IMR-90 (cell line): ENCODE data around the gene IL20. TPM values are rescaled to one million over a fixed set of nuclear protein-coding genes. Genes with fewer than 3 reads are reported as not detected.

ENCODE experiments used
- ATAC-seq: fragments of 200-7000 bp; cut with Tn5 transposase; 2 replicates; pipeline ENCODE4 v1.9.1; 2020; ENCODE audit warnings: low read depth, mild to moderate bottlenecking, moderate library complexity
- BruUV-seq: library from RNA; stranded (reverse); fragments of 400-500 nt; replicated peaks from 2 replicates; lab custom pipeline; 2021; lab: Mats Ljungman, UMichigan
- CTCF ChIA-PET: fragments of 300-600 bp; formaldehyde crosslinking; extraction: SDS; loops from one replicate; lab custom pipeline; 2021; ENCODE audit warnings: antibody characterized with exemption; lab: Yijun Ruan, JAX
- POLR2A ChIA-PET: fragments of 300-600 bp; sonication (Branson Sonifier 250); formaldehyde crosslinking; loops from one replicate; lab custom pipeline; 2022; ENCODE audit warnings: antibody characterized with exemption; ENCODE audit not compliant: unreplicated experiment; lab: Charles Lee
- DNase-seq: peaks from one replicate; pipeline ENCODE4 v3.0.0; 2013
- H2AFZ ChIP-seq: replicated peaks from 2 replicates; pipeline ENCODE3; 2013; ENCODE audit warnings: low read length, mild to moderate bottlenecking; ENCODE audit not compliant: poor library complexity
- H2AK5ac ChIP-seq: 2 replicates; pipeline ENCODE4 v1.6.1; 2013; ENCODE audit warnings: low read depth, low read length, inconsistent platforms
- H2AK9ac ChIP-seq: replicated peaks from 2 replicates; pipeline ENCODE3; 2013; ENCODE audit warnings: mild to moderate bottlenecking, low read depth, low read length, moderate library complexity; ENCODE audit not compliant: poor library complexity
- H2BK120ac ChIP-seq: 2 replicates; pipeline ENCODE4 v1.6.1; 2013; ENCODE audit warnings: low read depth, low read length, inconsistent platforms
- H2BK15ac ChIP-seq: 3 replicates; pipeline ENCODE4 v1.6.1; 2013; ENCODE audit warnings: low read depth, low read length, inconsistent platforms
- H2BK20ac ChIP-seq: 2 replicates; pipeline ENCODE4 v1.6.1; 2013; ENCODE audit warnings: low read depth, mild to moderate bottlenecking, inconsistent platforms, low read length, moderate library complexity
- H2BK5ac ChIP-seq: 2 replicates; pipeline ENCODE4 v1.6.1; 2013; ENCODE audit warnings: mild to moderate bottlenecking, low read depth, low read length, inconsistent platforms; ENCODE audit not compliant: poor library complexity, severe bottlenecking
- H3K14ac ChIP-seq: replicated peaks from 2 replicates; pipeline ENCODE4 v1.6.1; 2013; ENCODE audit warnings: low read depth, low read length, inconsistent platforms
- H3K18ac ChIP-seq: 2 replicates; pipeline ENCODE4 v1.6.1; 2013; ENCODE audit warnings: low read depth, low read length, control low read depth
- H3K23ac ChIP-seq: 2 replicates; pipeline ENCODE4 v1.6.1; 2013; ENCODE audit warnings: low read depth, low read length, inconsistent platforms
- H3K27ac ChIP-seq: 2 replicates; pipeline ENCODE4 v1.5.1; 2013; ENCODE audit warnings: mild to moderate bottlenecking, control low read depth, low read length; ENCODE audit not compliant: insufficient read depth
- H3K27me3 ChIP-seq: 2 replicates; pipeline ENCODE4 v1.6.1; 2013; ENCODE audit warnings: low read length; ENCODE audit not compliant: control insufficient read depth, insufficient read depth
- H3K36me3 ChIP-seq: 2 replicates; pipeline ENCODE4 v1.6.1; 2013; ENCODE audit warnings: low read length, mixed read lengths; ENCODE audit not compliant: control insufficient read depth, insufficient read depth
- H3K4ac ChIP-seq: 2 replicates; pipeline ENCODE4 v1.6.1; 2013; ENCODE audit warnings: low read depth, low read length, inconsistent platforms
- H3K4me1 ChIP-seq: 2 replicates; pipeline ENCODE4 v1.6.1; 2013; ENCODE audit warnings: low read length, mixed read lengths; ENCODE audit not compliant: control insufficient read depth, insufficient read depth
- H3K4me2 ChIP-seq: 2 replicates; pipeline ENCODE4 v1.6.1; 2013; ENCODE audit warnings: low read depth, mild to moderate bottlenecking, control low read depth, low read length, moderate library complexity
- H3K4me3 ChIP-seq: 2 replicates; pipeline ENCODE4 v1.5.1; 2013; ENCODE audit warnings: low read depth, mild to moderate bottlenecking, control low read depth, low read length, moderate library complexity; ENCODE audit not compliant: insufficient read depth
- H3K56ac ChIP-seq: 2 replicates; pipeline ENCODE4 v1.6.1; 2013; ENCODE audit warnings: low read length, inconsistent platforms; ENCODE audit not compliant: insufficient read depth; ENCODE audit errors: extremely low read depth
- H3K79me1 ChIP-seq, 2 experiments: 2 replicates each; pipeline ENCODE4 v1.6.1; 2013; ENCODE audit warnings: low read length in 2 of 2, inconsistent platforms in 1 of 2, low read depth in 1 of 2
- H3K9ac ChIP-seq: 2 replicates; pipeline ENCODE4 v1.6.1; 2013; ENCODE audit warnings: low read depth, low read length, control low read depth
- H3K9me1 ChIP-seq: 2 replicates; pipeline ENCODE4 v1.6.1; 2013; ENCODE audit warnings: low read length, inconsistent platforms; ENCODE audit not compliant: insufficient read depth
- H3K9me3 ChIP-seq: 2 replicates; pipeline ENCODE4 v1.6.1; 2013; ENCODE audit warnings: low read length; ENCODE audit not compliant: control insufficient read depth, insufficient read depth
- H4K20me1 ChIP-seq: 2 replicates; pipeline ENCODE4 v1.6.1; 2013; ENCODE audit warnings: low read length, inconsistent platforms; ENCODE audit not compliant: insufficient read depth
- H4K5ac ChIP-seq: 2 replicates; pipeline ENCODE4 v1.6.1; 2013; ENCODE audit warnings: mild to moderate bottlenecking, low read depth, low read length, control low read depth
- H4K8ac ChIP-seq, 2 experiments: 2 replicates each; pipeline ENCODE4 v1.6.1; 2013; ENCODE audit warnings: low read depth in 2 of 2, low read length in 2 of 2, control low read depth in 1 of 2, inconsistent platforms in 1 of 2
- H4K91ac ChIP-seq: 2 replicates; pipeline ENCODE4 v1.6.1; 2013; ENCODE audit warnings: low read depth, low read length, inconsistent platforms; ENCODE audit not compliant: insufficient read depth
- FOS ChIP-seq: fragments of 150-350 bp; IDR thresholded peaks from 2 replicates; pipeline ENCODE4 v1.6.1; 2016; ENCODE audit warnings: low read depth, low read length
- MAZ ChIP-seq: IDR thresholded peaks from 2 replicates; pipeline ENCODE4 v1.6.1; 2012; ENCODE audit warnings: low read depth, mild to moderate bottlenecking, low read length, improper control_type of control experiment, moderate library complexity, borderline replicate concordance
- NFE2L2 ChIP-seq: fragments of 150-350 bp; IDR thresholded peaks from 2 replicates; pipeline ENCODE4 v1.6.1; 2016; ENCODE audit warnings: low read depth, mild to moderate bottlenecking, low read length
- RAD21 ChIP-seq: IDR thresholded peaks from 2 replicates; pipeline ENCODE4 v1.6.1; 2012; ENCODE audit warnings: low read length, improper control_type of control experiment
- SMC3 ChIP-seq: fragments of 150-350 bp; IDR thresholded peaks from 2 replicates; pipeline ENCODE4 v1.6.1; 2016; ENCODE audit warnings: low read depth, mild to moderate bottlenecking, antibody characterized with exemption, low read length, moderate library complexity
- WGBS, 2 experiments: methylation state at CpG; one replicate each; pipeline versions ENCODE4 v1.1.5 to v1.1.7; 2013; ENCODE audit warnings: missing lambda C conversion rate in 2 of 2; ENCODE audit not compliant: insufficient read length in 1 of 2; ENCODE audit errors: extremely low coverage in 2 of 2; 5-methylcytosine and 5-hydroxymethylcytosine counted together
- dilution Hi-C: fragments of 300-500 bp; cut with HindIII; formaldehyde crosslinking; loops from one replicate; pipeline ENCODE4 v1.14.3; 2018; ENCODE audit warnings: low sequenced_read_pairs; ENCODE audit not compliant: unreplicated experiment
- in situ Hi-C: fragments of 300-500 bp; cut with MboI; formaldehyde crosslinking; loops from 3 replicates; pipeline ENCODE4 v1.14.3; 2019; ENCODE audit warnings: low sequenced_read_pairs, inconsistent platforms, mixed read lengths
- intact Hi-C: fragments of 100-400 bp; cut with micrococcal nuclease; formaldehyde crosslinking; loops from 2 replicates; pipeline ENCODE4 v1.10.0; 2022
- polyA plus RNA-seq, 3 experiments: library from polyadenylated mRNA; depleted of rRNA; stranded (reverse); fragments of >200 nt; gene quantifications; 2 replicates each; pipeline ENCODE4 v1.2.3, GENCODE V29; 2012; ENCODE audit warnings: low replicate concordance in 1 of 3
- total RNA-seq: library from RNA; depleted of rRNA; stranded (reverse); fragments of >200 nt; gene quantifications from 2 replicates; pipeline ENCODE4 v1.2.3, GENCODE V29; 2012
- TF ChIP-seq, protein P1 (sequence below): conservative IDR thresholded peaks from 2 replicates; pipeline ENCODE4 v1.5.1; 2012; ENCODE audit warnings: mild to moderate bottlenecking, low read depth, low read length, improper control_type of control experiment

The IL20 gene
- total and polyA plus RNA-seq, 2 of the 4 experiments (the other 2 are of a cell fraction), result not detected

DNA sequence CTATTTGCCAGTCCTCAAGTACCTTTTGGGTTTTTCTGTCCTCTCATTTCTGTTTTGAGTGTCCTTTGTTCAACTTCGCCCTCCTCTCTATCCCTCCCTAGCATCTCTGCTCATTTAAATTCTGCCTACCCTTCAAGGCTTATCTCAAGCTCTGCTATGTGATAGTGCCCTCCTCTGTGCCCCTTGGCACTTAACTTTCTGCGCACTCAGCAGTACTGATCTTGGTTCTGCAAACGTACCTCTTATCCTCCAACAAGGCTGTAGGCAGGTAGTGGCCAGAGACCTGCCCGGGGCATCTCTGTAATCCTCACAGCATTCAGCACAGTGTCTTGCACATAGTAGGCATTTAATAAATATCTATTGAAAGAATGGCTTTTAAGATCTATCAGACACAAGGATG lies 5.3 kb upstream of the IL20 start:
- in situ Hi-C loops (no loop called here), dilution Hi-C loops (no loop called here), intact Hi-C loops (no loop called here)
- WGBS, 2 experiments, result 29% methylated on average over 1 of the region's 4 CpGs; no CpG with 5 or more reads in 1 of the 2 experiments
- Histone ChIP-seq H2BK120ac (no peak overlapping the region), H3K4me1 (no peaks in the 10 kb centered on the region), H4K91ac (no peak overlapping the region), H4K20me1 (no peaks in the 10 kb centered on the region), H3K18ac (no peak overlapping the region), H2BK20ac (no peak overlapping the region), H2BK15ac (no peak overlapping the region), H3K56ac (no peak overlapping the region), H3K36me3 (no peaks in the 10 kb centered on the region), H2AK5ac (no peak overlapping the region), H2BK5ac (no peak overlapping the region), H3K4me3 (no peak overlapping the region), H4K8ac (no peak overlapping the region), H3K23ac (no peak overlapping the region), H3K79me1 (no peaks in the 10 kb centered on the region), H3K14ac (no peak overlapping the region), H3K27ac (no peak overlapping the region), H3K4me2 (no peak overlapping the region), H4K5ac (no peak overlapping the region), H3K27me3 (peaks cover 14% of the 10 kb centered on the region), H3K9me1 (no peaks in the 10 kb centered on the region), H2AFZ (no peak overlapping the region), H2AK9ac (no peak overlapping the region), H3K9ac (no peak overlapping the region), H3K9me3 (no peaks in the 10 kb centered on the region), H3K4ac (no peak overlapping the region)
- DNase-seq (no peak), ATAC-seq (no peak)
- TF ChIP-seq, protein P1, sequence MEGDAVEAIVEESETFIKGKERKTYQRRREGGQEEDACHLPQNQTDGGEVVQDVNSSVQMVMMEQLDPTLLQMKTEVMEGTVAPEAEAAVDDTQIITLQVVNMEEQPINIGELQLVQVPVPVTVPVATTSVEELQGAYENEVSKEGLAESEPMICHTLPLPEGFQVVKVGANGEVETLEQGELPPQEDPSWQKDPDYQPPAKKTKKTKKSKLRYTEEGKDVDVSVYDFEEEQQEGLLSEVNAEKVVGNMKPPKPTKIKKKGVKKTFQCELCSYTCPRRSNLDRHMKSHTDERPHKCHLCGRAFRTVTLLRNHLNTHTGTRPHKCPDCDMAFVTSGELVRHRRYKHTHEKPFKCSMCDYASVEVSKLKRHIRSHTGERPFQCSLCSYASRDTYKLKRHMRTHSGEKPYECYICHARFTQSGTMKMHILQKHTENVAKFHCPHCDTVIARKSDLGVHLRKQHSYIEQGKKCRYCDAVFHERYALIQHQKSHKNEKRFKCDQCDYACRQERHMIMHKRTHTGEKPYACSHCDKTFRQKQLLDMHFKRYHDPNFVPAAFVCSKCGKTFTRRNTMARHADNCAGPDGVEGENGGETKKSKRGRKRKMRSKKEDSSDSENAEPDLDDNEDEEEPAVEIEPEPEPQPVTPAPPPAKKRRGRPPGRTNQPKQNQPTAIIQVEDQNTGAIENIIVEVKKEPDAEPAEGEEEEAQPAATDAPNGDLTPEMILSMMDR, result no peak
- no peak for TF ChIP-seq RAD21
- TF ChIP-seq FOS, result no peak
- no peak for TF ChIP-seq SMC3
- no peak for TF ChIP-seq NFE2L2
- TF ChIP-seq MAZ, result no peak
- no TSS peak for BruUV-seq
- POLR2A ChIA-PET, result no interaction called here
- CTCF ChIA-PET, result interaction anchor here (1.1 to 1.3 kb wide), 2 partner anchors 28 to 52 kb away, joined by 3 read pairs; no protein-coding TSS in a partner anchor
